HEK293 (cell line): ENCODE data around the gene GBP5.

Experiments
- CTCF ChIA-PET: fragments of 350-600 bp; formaldehyde crosslinking; extraction: SDS; loops from one replicate; lab custom pipeline; 2021; ENCODE audit warnings: antibody characterized with exemption; lab: Yijun Ruan, JAX
- POLR2A ChIA-PET: fragments of 300-600 bp; formaldehyde crosslinking; extraction: SDS; loops from one replicate; lab custom pipeline; 2020; ENCODE audit warnings: antibody characterized with exemption, inconsistent platforms; lab: Yijun Ruan, JAX
- H3K27ac ChIP-seq: fragments of 200-500 bp; sonication (Bioruptor generic); 2 replicates; pipeline ENCODE4 v1.5.1; 2014; ENCODE audit warnings: low read depth, low read length, control low read depth, inconsistent platforms; ENCODE audit errors: extremely low read depth
- H3K36me3 ChIP-seq, 2 experiments: fragments of 200-500 bp in 1 of 2; sonication (Bioruptor generic) in 1 of 2; 1 replicate in 1 of 2; 2 replicates in 1 of 2; pipeline ENCODE4 v1.5.1; 2014 to 2017; ENCODE audit warnings: inconsistent platforms in 2 of 2, low read length in 2 of 2; ENCODE audit not compliant: control insufficient read depth in 2 of 2, insufficient read depth in 1 of 2
- H3K4me1 ChIP-seq: fragments of 200-500 bp; sonication (Bioruptor generic); 2 replicates; pipeline ENCODE4 v1.5.1; 2014; ENCODE audit warnings: mild to moderate bottlenecking, low read length, inconsistent platforms; ENCODE audit not compliant: control insufficient read depth, insufficient read depth
- H3K4me3 ChIP-seq: 2 replicates; pipeline ENCODE4 v1.5.1; 2011; ENCODE audit warnings: low read depth, mild to moderate bottlenecking, control low read depth, low read length, moderate library complexity
- H3K9me3 ChIP-seq: fragments of 200-500 bp; sonication (Bioruptor generic); 2 replicates; pipeline ENCODE4 v1.5.1; 2014; ENCODE audit warnings: low read depth, low read length, inconsistent platforms; ENCODE audit not compliant: control insufficient read depth, insufficient read depth
- GLI2 ChIP-seq: fragments of 450-650 bp; formaldehyde crosslinking; IDR thresholded peaks from 2 replicates; pipeline ENCODE4; 2017; ENCODE audit warnings: missing biosample characterization, missing genetic modification characterization, low read depth, borderline replicate concordance
- GLIS1 ChIP-seq: fragments of 450-650 bp; formaldehyde crosslinking; IDR thresholded peaks from 2 replicates; pipeline ENCODE4 v1.5.1; 2016; ENCODE audit warnings: missing biosample characterization, missing genetic modification characterization
- HOXC10 ChIP-seq: sonication (generic); formaldehyde crosslinking; IDR thresholded peaks from 2 replicates; pipeline ENCODE4 v1.8.1; 2023; ENCODE audit warnings: mild to moderate bottlenecking, missing genetic modification reagents
- ZBTB17 ChIP-seq: fragments of 450-650 bp; formaldehyde crosslinking; IDR thresholded peaks from 2 replicates; pipeline ENCODE4 v1.5.1; 2016; ENCODE audit warnings: missing biosample characterization, missing genetic modification characterization
- ZNF23 ChIP-seq: fragments of 450-650 bp; formaldehyde crosslinking; IDR thresholded peaks from 2 replicates; pipeline ENCODE4 v1.5.1; 2016; ENCODE audit warnings: missing biosample characterization, missing genetic modification characterization, borderline replicate concordance
- ZNF341 ChIP-seq: fragments of 450-650 bp; formaldehyde crosslinking; IDR thresholded peaks from 2 replicates; pipeline ENCODE4; 2016; ENCODE audit warnings: low read depth, missing biosample characterization, missing genetic modification characterization
- ZNF394 ChIP-seq: fragments of 450-650 bp; formaldehyde crosslinking; IDR thresholded peaks from 2 replicates; pipeline ENCODE4 v1.5.1; 2016; ENCODE audit warnings: missing biosample characterization, missing genetic modification characterization, mild to moderate bottlenecking, moderate library complexity, borderline replicate concordance
- ZNF426 ChIP-seq: fragments of 450-650 bp; formaldehyde crosslinking; IDR thresholded peaks from 2 replicates; pipeline ENCODE4 v1.5.1; 2017; ENCODE audit warnings: missing biosample characterization, missing genetic modification characterization, mild to moderate bottlenecking, inconsistent platforms, moderate library complexity
- ZNF501 ChIP-seq: fragments of 450-650 bp; formaldehyde crosslinking; IDR thresholded peaks from 2 replicates; pipeline ENCODE4 v1.5.1; 2016; ENCODE audit warnings: missing biosample characterization, missing genetic modification characterization
- ZNF529 ChIP-seq: fragments of 450-650 bp; formaldehyde crosslinking; IDR thresholded peaks from 2 replicates; pipeline ENCODE4 v1.5.1; 2017; ENCODE audit warnings: missing genetic modification characterization, missing biosample characterization; ENCODE audit not compliant: insufficient replicate concordance
- ZNF544 ChIP-seq: fragments of 450-650 bp; formaldehyde crosslinking; IDR thresholded peaks from 2 replicates; pipeline ENCODE4 v1.5.0; 2017; ENCODE audit warnings: missing biosample characterization, missing genetic modification characterization
- ZNF626 ChIP-seq: fragments of 450-650 bp; sonication (Bioruptor Pico); formaldehyde crosslinking; IDR thresholded peaks from 2 replicates; pipeline ENCODE4 v1.5.1; 2018; ENCODE audit warnings: missing biosample characterization, missing genetic modification characterization, inconsistent platforms
- ZNF629 ChIP-seq: fragments of 450-650 bp; formaldehyde crosslinking; IDR thresholded peaks from 2 replicates; pipeline ENCODE4 v1.5.1; 2017; ENCODE audit warnings: missing biosample characterization, missing genetic modification characterization
- ZNF830 ChIP-seq: fragments of 450-650 bp; IDR thresholded peaks from 2 replicates; pipeline ENCODE4 v1.5.0; 2018; ENCODE audit warnings: missing biosample characterization, missing genetic modification characterization, low read depth, mild to moderate bottlenecking, moderate library complexity
- TF ChIP-seq, protein P1 (sequence below): fragments of 450-650 bp; formaldehyde crosslinking; conservative IDR thresholded peaks from 2 replicates; pipeline ENCODE4 v1.5.1; 2016; ENCODE audit warnings: low read depth, missing biosample characterization, missing genetic modification characterization
- TF ChIP-seq, protein P2 (sequence below): IDR thresholded peaks from 2 replicates; pipeline ENCODE4 v1.6.1; 2011; ENCODE audit warnings: mild to moderate bottlenecking, low read depth, low read length, borderline replicate concordance
- TF ChIP-seq, protein P3 (sequence below): fragments of 450-650 bp; formaldehyde crosslinking; IDR thresholded peaks from 2 replicates; pipeline ENCODE4 v1.5.1; 2016; ENCODE audit warnings: missing biosample characterization, missing genetic modification characterization
- TF ChIP-seq, protein P4 (sequence below): fragments of 450-650 bp; formaldehyde crosslinking; IDR thresholded peaks from 2 replicates; pipeline ENCODE4 v1.5.1; 2016; ENCODE audit warnings: missing biosample characterization, missing genetic modification characterization
- TF ChIP-seq, protein P5 (sequence below): fragments of 450-650 bp; formaldehyde crosslinking; IDR thresholded peaks from 2 replicates; pipeline ENCODE4 v1.5.1; 2016; ENCODE audit warnings: missing biosample characterization, missing genetic modification characterization

Gene GBP5

DNA sequence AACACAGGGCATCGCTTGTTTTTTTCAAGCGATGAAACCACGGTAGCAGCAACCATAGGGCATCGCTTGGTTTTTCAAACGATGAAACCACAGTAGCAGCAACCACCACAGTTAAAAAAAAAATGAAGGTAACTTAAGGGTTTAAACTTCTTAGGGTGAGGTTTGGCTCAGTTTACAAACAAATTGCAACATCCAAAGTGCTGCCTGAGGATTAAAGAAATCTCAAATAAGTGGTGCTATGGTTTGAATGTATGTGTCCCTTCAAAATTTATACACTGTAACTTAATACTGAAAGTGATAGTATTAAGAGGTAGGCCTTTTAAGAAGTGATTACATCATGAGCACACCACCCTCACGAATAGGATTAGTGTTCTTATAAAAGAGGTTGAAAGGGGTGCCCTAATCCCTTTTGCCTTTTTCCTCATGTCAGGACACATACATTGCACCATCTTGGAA is 6.4 kb upstream of the GBP5 start (continued):
- TF ChIP-seq, protein P1, sequence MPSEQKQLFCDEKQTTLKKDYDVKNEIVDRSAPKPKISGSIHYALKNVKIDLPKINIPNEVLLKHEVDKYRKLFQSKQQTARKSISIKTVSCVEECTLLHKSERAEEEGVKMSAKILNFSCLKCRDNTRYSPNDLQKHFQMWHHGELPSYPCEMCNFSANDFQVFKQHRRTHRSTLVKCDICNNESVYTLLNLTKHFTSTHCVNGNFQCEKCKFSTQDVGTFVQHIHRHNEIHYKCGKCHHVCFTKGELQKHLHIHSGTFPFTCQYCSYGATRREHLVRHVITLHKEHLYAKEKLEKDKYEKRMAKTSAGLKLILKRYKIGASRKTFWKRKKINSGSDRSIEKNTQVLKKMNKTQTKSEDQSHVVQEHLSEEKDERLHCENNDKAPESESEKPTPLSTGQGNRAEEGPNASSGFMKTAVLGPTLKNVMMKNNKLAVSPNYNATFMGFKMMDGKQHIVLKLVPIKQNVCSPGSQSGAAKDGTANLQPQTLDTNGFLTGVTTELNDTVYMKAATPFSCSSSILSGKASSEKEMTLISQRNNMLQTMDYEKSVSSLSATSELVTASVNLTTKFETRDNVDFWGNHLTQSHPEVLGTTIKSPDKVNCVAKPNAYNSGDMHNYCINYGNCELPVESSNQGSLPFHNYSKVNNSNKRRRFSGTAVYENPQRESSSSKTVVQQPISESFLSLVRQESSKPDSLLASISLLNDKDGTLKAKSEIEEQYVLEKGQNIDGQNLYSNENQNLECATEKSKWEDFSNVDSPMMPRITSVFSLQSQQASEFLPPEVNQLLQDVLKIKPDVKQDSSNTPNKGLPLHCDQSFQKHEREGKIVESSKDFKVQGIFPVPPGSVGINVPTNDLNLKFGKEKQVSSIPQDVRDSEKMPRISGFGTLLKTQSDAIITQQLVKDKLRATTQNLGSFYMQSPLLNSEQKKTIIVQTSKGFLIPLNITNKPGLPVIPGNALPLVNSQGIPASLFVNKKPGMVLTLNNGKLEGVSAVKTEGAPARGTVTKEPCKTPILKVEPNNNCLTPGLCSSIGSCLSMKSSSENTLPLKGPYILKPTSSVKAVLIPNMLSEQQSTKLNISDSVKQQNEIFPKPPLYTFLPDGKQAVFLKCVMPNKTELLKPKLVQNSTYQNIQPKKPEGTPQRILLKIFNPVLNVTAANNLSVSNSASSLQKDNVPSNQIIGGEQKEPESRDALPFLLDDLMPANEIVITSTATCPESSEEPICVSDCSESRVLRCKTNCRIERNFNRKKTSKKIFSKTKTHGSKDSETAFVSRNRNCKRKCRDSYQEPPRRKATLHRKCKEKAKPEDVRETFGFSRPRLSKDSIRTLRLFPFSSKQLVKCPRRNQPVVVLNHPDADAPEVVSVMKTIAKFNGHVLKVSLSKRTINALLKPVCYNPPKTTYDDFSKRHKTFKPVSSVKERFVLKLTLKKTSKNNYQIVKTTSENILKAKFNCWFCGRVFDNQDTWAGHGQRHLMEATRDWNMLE (tag by site-specific recombination): no peak
- TF ChIP-seq ZNF23 (no peak), ZNF426 (tag by site-specific recombination) (no peak), ZNF629 (tag by site-specific recombination) (no peak), GLIS1 (tag by site-specific recombination) (no peak), ZNF626 (tag by site-specific recombination) (no peak), ZNF830 (tag by site-specific recombination) (no peak), ZNF501 (tag by site-specific recombination) (no peak), ZNF544 (tag by site-specific recombination) (no peak)
- TF ChIP-seq, protein P2, sequence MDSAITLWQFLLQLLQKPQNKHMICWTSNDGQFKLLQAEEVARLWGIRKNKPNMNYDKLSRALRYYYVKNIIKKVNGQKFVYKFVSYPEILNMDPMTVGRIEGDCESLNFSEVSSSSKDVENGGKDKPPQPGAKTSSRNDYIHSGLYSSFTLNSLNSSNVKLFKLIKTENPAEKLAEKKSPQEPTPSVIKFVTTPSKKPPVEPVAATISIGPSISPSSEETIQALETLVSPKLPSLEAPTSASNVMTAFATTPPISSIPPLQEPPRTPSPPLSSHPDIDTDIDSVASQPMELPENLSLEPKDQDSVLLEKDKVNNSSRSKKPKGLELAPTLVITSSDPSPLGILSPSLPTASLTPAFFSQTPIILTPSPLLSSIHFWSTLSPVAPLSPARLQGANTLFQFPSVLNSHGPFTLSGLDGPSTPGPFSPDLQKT: no peak
- TF ChIP-seq, protein P3, sequence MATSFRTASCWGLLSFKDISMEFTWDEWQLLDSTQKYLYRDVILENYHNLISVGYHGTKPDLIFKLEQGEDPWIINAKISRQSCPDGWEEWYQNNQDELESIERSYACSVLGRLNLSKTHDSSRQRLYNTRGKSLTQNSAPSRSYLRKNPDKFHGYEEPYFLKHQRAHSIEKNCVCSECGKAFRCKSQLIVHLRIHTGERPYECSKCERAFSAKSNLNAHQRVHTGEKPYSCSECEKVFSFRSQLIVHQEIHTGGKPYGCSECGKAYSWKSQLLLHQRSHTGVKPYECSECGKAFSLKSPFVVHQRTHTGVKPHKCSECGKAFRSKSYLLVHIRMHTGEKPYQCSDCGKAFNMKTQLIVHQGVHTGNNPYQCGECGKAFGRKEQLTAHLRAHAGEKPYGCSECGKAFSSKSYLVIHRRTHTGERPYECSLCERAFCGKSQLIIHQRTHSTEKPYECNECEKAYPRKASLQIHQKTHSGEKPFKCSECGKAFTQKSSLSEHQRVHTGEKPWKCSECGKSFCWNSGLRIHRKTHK (tag by site-specific recombination): no peak

DNA sequence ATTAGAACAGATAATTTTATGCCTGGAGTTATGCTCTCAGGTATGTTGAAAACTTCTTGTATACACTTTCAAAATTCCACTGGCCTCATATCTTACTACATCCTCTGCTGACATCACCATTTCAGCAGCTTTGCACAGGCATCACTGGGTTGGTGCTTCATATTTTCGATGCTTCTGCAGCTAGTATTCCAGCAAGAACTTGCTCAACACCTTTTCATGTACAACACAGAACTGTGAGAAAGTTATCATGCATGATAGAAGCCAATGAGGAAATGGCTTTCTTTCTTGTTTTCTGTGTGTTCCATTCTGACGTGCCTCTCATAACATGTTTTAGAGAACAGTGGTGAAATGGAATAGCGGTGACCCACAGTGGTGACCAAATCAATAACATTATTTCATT is 5.1 kb upstream of the GBP5 start:
- H3K9me3 ChIP-seq: no peaks in the 10 kb centered on the region

DNA sequence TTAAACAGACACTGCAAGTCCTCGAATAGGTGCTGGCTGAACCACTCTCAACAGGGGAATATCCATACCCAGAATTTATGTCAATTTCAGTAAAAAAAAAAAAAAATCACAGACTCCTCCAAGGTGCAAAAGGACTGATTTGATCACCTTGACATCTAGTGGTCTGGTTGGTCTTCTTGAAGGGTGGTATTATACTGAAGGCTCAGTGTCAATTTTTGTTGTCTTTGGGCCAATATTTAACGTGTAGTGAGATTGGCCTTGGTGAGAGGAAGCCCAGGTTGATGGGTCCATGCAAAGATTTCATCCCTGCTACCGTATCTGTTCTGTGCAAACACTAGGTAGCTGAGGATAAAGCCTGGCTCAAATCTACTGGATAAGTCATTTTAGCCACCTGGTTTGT is 4.0 kb upstream of the GBP5 start:
- H3K27ac ChIP-seq: no peak overlapping the region
- H3K36me3 ChIP-seq: no peaks in the 10 kb centered on the region
- ChIA-PET CTCF (no interaction called here), POLR2A (no interaction called here)
- H3K4me1 ChIP-seq: no peaks in the 10 kb centered on the region
- no peaks in the 10 kb centered on the region for H3K9me3 ChIP-seq
- H3K4me3 ChIP-seq: no peak overlapping the region
- TF ChIP-seq ZNF341 (tag by site-specific recombination) (no peak), HOXC10 (CRISPR knock-in tag) (no peak)
- TF ChIP-seq, protein P4, sequence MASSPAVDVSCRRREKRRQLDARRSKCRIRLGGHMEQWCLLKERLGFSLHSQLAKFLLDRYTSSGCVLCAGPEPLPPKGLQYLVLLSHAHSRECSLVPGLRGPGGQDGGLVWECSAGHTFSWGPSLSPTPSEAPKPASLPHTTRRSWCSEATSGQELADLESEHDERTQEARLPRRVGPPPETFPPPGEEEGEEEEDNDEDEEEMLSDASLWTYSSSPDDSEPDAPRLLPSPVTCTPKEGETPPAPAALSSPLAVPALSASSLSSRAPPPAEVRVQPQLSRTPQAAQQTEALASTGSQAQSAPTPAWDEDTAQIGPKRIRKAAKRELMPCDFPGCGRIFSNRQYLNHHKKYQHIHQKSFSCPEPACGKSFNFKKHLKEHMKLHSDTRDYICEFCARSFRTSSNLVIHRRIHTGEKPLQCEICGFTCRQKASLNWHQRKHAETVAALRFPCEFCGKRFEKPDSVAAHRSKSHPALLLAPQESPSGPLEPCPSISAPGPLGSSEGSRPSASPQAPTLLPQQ (tag by site-specific recombination): no peak
- TF ChIP-seq, protein P5, sequence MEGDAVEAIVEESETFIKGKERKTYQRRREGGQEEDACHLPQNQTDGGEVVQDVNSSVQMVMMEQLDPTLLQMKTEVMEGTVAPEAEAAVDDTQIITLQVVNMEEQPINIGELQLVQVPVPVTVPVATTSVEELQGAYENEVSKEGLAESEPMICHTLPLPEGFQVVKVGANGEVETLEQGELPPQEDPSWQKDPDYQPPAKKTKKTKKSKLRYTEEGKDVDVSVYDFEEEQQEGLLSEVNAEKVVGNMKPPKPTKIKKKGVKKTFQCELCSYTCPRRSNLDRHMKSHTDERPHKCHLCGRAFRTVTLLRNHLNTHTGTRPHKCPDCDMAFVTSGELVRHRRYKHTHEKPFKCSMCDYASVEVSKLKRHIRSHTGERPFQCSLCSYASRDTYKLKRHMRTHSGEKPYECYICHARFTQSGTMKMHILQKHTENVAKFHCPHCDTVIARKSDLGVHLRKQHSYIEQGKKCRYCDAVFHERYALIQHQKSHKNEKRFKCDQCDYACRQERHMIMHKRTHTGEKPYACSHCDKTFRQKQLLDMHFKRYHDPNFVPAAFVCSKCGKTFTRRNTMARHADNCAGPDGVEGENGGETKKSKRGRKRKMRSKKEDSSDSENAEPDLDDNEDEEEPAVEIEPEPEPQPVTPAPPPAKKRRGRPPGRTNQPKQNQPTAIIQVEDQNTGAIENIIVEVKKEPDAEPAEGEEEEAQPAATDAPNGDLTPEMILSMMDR (tag by site-specific recombination): no peak
- TF ChIP-seq, protein P1 (tag by site-specific recombination): no peak

More for the DNA sequence above, 5.1 kb upstream of the GBP5 start:
- Histone ChIP-seq H3K4me1 (no peaks in the 10 kb centered on the region), H3K27ac (no peak overlapping the region), H3K4me3 (no peak overlapping the region), H3K36me3 (no peaks in the 10 kb centered on the region)
- TF ChIP-seq ZNF529 (tag by site-specific recombination) (no peak), GLI2 (no peak), ZNF394 (tag by site-specific recombination) (no peak), ZBTB17 (tag by site-specific recombination) (no peak)
- ChIA-PET CTCF (no interaction called here), POLR2A (no interaction called here)
